NCI-H774 (cell line): ENCODE measurements around the gene C5orf63.
"Not testable (repeated sequence)": the region's sequence is repeated elsewhere in the genome, so short reads cannot be mapped to it uniquely, and the experiment has no call there.

Experiments used
- DNase-seq: peaks from one replicate; lab custom pipeline; 2025; lab: John Stamatoyannopoulos, UW

C5orf63 gene

DNA sequence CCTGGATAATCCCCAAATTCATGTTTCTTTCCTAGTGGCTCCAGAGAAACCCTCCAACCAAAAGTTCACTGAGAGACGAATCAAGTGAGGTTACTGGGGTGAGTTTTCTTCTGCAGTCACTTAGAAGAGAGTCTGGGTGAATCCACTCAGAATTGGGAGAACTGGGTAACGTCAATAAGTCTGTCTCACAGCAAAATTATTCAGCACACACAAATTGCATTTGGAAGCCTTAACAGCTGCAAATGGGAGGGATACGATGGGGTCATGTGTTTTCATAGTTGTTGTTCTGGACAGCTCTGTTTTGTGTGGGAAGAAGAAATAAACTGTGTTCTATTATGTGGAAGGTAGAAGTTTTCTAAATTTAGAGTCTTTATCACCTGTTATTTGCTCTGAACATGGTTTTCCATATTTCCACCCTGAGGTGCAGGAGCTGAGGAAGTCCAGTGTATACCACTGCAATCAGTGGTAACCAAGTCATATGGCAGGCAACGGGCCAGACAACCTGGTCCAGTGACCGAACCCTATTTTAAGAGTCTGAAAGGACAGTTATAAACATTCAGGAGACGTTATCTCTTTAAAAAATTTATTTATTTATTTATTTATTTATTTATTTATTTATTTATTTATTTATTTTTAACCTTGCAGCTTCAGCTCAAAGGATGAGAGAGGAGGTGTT lies 64.9 kb downstream of the C5orf63 start:
- no peak for DNase-seq

DNA sequence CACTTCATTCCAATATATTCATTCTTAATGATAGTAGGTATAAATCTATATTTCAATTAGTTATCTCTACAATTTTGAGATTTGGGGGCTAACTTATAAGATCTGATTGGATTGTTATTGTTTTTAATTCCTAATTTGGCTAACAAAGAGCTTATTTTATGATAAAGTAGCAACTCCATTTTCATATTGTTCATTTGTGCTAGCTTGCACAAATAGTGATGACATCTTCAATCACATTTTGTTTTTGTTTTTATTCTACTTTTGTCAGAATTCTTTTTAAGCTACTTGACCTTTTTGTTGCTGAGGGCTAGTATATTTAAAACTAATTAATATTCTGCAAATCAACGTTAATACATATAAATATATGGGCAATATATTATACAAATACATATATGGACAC lies 65.8 kb downstream of the C5orf63 start:
- DNase-seq = no peak

DNA sequence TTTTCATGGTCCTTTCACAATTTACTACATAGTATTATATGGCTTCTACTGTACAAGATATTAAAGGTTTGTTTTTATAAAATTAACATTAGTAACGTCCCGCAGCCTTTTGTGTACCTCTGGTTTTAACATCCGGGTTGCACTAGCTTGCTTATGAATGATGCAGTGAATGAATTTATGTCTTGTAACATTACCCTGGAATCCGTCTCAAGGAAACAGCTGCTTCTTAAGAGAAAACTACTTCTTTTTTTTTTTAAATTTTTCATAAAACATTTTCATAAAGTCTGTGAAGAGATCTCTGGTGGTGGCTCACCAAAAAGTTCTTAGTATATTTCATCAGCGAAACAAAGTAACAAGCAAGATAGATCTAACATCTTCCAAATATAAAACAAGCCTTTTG lies 66.6 kb downstream of the C5orf63 start:
- DNase-seq = no peak

DNA sequence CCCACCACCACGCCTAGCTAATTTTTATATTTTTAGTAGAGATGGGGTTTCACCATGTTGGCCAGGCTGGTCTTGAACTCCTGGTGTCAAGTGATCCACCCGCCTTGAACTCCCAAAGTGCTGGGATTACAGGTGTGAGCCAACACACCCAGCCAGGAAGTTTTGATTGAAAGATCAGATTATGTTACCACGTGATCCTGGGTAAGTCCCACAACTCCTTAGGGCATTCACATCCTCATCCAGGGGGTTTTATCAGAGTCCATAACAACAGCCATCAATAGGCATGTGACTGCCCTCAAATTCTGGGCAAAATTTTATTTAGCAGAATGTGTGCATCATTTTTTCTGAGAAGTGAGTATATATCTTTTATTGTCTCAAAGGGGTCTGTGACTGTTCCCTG lies 68.0 kb downstream of the C5orf63 start:
- DNase-seq = not testable (repeated sequence)

DNA sequence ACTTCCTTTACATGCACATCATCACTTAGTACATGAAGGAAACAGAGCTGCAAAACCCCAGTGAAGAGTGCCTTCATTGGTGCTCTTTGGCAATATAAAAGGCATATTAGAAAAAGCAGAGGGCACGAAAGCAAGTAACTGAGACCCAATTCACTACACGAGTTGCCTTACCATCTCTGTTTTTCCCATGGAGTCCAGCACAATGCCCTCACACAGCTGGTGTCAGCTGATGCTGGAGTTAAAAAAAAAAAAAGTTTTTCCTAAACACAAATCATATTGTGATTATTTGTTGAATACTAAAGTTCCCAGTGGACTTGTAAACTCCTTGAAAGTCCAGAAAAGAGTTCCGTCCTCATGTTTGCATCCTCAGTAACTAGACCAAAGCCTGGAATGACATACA lies 68.6 kb downstream of the C5orf63 start:
- DNase-seq = no peak

DNA sequence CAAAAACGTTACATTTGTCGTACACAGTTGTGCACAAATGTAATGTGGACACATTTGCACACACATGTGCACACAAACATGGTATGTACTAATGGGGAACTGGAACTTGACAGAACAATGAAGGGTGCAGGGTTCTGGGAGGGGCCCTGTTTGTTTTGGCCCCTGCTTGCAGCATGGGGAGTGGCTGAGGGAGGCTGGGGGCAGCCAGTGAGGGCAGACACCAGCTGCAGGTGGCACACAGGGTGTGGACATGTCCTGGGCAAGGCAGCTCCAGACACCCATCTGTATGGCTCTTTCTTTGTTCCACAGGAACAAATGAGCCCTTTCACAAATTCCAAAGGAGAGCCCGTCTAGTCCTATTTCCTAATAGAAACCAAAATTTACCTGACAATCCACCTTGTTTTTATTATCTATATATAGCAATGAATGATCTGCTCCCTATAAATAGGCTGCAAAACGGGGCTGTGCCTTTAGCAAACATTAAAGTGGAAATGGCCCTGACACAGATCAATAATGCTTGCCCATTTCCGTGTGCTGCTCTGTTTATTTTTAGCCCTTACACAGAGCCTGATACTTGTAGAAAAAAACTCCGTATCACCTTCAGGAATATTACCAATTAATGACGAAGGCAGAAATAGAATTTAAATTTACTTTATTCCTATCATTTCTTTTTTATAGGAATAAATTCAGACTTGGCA lies 69.4 kb downstream of the C5orf63 start:
- DNase-seq = no peak

DNA sequence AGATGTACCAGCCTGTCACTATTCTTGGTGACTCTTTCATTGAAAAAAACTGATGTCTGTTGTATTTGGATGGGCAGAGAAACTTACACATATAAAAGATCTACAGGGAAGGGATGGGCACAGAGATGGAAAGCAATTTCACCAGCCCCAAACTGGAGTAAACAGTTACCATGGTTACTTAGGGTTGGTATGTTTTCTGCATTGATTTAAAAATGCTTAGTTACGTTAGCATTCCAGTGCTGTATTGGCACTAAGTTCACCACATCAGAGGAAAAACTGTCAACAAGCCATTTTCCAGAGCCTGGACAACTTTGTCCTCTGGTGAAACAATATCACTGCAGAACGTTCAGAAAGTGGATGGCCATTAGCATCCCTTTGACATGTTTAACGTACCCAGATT lies 70.9 kb downstream of the C5orf63 start:
- DNase-seq = no peak

DNA sequence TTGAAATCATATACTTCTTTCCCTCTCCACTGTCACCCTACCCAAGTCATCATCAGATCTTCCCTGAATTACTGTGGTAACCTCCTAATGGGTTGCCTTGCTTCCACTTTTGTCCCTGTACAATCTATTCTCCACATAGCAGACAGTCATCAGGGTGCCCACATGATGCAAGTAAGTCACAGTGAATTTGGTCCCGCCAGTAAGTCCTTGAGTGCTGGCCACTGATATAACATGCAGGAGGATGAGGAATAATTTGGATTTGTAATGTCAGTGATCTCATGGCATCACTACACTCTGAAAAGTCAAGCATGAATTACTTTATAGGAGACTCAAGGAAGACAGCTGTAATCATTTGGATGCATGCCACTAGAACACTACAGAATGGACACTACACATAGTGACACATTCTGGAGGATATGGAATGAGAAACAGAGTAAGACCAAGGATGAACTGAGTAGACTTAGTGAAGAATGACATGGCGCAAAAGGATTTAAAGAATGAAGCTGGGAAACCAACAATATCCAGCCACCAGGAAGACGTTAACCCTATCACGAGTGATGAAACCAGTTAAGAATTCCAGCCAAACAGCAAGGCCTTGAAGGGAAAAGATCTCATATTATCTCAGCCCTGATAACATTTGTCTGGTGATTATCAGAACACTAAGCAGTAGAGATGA lies 71.5 kb downstream of the C5orf63 start:
- no peak for DNase-seq
